ENCODE measurements around the gene VWDE. TPM values are rescaled to one million over a fixed set of nuclear protein-coding genes. Genes with fewer than 3 reads are reported as not detected.
"Not testable (repeated sequence)": the region's sequence is repeated elsewhere in the genome, so short reads cannot be mapped to it uniquely, and the experiment has no call there.

The VWDE gene
- total RNA-seq, 1 experiment from 2014 or later: 0.97 TPM

DNA sequence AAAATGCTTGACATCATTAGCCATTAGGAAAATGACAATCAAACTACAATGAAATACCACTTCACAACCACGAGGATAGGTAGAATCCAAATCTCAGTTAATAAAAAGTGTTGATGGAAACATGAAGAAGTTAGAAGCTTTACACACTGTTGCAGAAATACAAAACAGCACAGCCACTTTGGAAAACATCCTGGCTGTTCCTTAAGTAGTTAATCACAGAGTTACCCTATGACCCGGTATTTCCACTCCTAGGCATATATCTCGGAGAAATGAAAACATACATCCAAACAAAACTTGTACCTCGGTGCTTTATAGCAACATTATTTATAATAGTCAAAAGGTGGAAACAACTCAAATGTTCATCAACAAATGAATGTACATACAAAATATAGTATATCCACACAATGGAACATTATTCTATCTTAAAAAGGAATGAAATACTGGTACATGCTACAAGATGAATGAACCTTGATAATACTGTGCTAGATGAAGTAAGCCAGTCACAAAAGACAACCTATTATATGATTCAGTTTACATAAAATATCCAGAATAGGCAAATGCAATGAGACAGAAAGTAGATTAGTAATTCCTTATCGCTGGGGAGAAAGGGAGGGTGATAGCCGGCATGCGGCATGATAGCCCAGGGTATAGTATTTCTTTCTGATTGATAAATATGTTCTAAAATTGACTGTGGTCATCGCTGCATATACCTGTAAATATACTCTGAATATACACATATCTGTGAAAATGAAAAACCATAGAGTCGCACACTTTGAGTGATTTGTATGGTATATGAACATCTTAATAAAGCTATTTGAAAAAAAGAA lies 1.9 kb downstream of the VWDE start:
- DNase-seq (ENCODE audit: low read depth): no peak

DNA sequence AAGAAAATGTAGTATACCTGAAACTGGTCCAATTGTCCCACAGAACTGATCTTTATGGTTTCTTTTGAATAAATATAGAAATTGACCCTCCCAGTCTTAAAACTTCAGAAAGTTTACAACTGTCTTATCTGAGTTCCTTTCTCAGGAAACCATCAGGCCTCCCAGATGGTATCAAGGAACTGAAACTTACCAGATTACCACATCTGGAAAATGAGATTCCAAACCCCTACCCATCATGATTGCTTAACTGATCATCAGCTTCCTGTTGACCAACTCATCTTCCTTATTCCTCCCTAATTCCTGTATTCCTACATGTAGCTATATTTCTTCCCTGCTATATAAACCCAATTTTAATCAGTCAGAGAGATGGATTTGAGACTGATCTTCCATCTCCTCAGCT lies 5.5 kb downstream of the VWDE start:
- DNase-seq (ENCODE audit: low read depth): no peak

DNA sequence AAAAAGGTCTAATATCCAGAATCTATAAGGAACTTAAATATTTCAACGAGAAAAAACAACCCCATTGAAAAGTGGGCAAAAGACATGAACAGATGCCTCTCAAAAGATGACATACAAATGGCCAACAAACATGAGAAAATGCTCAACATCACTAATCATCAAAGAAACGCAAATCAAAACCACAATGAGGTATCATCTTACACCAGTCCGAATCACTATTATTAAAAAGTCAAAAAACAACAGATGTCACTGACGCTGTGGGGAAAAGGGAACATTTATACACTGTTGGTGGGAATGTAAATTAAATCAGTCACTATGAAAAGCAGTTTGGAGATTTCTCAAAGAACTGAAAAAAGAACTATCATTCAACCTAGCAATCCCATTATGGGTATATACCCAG lies 6.0 kb downstream of the VWDE start:
- DNase-seq (ENCODE audit: low read depth): no peak

DNA sequence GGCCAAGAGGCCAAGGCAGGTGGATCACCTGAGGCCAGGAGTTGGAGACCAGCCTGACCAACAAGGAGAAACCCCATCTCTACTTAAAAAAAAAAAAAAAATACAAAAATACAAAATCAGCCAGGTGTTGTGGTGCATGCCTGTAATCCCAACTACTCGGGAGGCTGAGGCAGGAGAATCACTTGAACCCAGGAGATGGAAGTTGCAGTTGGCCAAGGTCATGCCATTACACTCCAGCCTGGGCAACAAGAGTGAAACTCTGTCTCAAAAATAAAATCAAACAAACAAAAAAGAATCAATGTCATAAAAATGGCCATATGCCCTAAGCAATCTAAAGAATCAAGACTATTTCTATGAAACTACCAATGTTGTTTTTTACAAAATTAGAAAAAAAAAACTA lies 7.0 kb downstream of the VWDE start:
- DNase-seq (ENCODE audit: low read depth): not testable (repeated sequence)

DNA sequence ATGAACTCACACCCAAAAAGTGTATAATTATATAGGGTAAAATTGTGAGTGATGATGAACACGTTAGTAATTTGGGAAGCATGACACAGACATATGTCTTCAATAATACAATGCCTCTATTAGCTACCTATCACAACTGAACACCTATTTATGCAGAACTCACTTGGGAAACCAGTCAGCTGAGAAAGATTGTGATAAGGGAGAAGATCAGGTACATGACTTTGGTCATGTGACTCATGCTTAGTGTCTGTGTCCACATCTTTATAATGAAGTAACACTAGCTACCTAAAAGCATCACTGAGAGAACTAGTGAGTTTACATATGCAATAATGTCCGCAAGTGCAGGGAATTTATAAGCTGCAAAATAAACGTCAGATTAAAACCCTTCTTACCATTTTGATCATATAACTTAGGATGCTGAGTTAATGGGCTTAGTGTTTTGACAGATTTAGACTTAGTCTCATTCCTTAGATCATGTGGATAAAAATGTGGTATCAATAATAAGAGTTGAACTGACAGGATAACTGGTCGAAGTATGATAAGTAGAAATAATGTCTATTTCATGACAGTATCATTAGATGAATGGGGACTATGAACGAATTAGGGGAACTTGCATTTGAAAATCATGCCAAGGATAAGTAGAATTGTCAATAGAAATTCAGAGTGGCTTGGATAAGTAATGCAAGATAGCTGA lies 11.6 kb downstream of the VWDE start:
- DNase-seq (ENCODE audit: low read depth): no peak

DNA sequence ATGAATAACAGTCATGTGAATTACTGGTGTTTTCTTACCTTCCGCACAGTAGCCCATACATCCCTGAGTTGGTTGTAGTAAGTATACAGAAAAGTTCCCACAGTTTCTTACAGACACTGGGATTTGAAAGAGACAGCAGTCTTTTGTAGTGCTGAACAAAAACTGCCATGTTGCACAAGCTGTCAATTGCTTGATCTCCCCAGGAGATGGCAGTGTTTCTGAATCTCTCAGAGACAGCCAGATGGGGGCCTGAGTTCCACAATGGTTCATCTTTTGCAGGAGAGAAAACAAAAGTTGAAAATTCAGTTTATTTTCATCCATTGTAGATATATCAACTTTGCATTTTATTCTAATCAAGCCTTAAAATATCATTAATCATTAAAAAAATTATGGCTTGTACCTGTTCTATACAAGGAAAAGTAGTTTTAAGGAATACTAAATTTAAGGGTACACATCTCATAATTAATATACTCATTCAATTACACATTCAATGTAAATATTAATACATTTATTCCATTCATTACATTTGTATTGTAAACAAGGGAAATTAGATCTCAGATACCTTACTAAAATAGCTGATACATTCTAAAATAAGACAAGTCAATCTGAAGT lies 14.5 kb downstream of the VWDE start:
- peak; percentile 55 for DNase-seq (ENCODE audit: low read depth)

DNA sequence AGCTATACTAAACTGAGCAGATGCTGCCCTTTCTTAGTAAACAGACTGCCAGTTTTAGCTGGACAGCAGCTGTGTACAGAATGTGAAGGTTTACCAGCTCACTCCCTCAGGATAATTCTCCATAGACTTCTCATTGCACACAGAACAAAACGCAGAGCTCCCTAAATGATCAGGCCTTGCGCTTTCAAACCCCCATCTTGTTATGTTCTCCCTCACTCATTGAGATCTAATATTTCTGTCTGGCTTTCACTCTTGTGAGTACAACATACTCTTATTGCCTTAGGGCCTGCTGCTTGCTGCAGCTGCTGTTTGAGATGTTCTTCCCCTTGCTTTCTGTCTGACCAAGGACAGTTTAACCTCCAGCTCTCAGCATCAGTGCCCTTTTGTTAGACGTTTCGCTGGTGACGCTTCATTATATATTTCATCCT lies 17.3 kb downstream of the VWDE start:
- no peak for DNase-seq (ENCODE audit: low read depth)

DNA sequence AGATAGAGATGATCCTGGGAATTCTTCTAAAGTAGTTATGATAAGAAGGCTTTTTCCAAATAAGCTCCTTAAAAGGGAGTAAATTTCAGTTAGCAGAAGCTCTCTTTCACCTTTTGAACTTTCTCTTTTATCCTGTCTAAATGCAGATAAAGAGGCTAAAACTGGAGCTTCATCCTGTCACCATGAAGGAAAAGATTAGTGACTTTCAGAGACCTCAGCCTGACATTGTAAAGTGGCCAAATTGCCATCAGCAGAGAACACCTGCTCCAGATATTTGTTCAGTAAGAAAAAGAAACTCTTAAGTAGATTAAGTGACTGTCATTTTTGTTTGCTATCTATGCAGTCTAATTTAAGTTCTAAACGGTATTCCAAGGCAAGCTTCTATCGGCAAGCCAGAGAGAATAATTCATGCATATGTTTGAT lies 18.3 kb downstream of the VWDE start:
- DNase-seq (ENCODE audit: low read depth): no peak

DNA sequence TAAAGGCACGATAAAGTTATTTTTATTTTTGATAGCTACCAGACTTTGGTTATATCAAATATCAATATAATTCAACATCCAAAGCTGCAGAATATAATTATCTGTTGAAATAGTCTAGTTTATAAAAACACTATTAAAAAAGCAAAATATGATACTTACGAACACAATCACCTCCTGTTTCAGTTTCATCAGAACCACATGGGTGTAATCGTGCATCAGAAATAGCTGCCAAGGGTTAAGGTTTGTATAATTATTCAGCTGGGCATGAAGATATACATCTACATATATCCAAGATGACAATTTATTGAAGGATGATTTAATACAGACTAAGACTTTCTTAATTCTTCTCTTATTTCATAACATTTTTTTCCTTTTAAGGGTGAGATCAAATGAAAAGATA lies 20.3 kb downstream of the VWDE start:
- DNase-seq (ENCODE audit: low read depth): no peak

DNA sequence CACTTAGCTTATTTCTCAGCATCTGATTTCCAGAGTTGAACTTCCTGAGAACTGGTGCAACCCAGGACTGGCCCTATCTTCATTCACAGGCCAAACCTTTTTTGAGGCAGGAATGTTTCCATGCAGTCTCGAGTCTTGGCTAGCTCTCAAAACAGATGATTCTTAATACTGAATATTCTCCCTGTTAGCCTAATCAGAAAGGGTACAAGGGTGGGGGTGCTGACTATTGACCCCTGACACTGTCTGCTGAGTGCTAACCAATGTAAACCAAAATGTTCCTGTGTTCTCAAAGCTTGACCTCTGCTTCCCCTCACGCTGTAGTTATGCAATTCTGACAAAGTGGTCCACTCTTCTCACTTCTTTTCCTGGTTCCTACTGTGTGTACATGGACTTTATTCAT lies 25.3 kb downstream of the VWDE start:
- no peak for DNase-seq (ENCODE audit: low read depth)

DNA sequence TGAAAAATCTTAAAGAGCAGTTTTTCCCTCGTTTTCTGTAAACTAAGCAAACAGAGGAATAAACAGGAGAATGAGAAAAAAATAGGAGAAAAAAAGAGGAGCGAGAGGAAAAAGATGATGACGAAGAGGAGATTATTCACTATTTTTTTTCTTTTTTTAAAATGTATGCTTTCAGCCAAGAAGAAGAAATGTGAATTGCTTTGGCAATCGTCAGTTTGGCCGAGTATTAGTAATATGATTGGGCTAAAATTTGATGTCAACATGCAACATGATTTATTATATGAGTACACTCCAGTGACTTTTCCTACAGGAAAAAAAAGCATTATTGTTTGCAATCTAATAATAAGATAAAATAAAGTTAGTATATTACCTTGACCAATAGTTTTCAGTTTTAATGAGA lies 26.3 kb downstream of the VWDE start:
- DNase-seq (ENCODE audit: low read depth): no peak

DNA sequence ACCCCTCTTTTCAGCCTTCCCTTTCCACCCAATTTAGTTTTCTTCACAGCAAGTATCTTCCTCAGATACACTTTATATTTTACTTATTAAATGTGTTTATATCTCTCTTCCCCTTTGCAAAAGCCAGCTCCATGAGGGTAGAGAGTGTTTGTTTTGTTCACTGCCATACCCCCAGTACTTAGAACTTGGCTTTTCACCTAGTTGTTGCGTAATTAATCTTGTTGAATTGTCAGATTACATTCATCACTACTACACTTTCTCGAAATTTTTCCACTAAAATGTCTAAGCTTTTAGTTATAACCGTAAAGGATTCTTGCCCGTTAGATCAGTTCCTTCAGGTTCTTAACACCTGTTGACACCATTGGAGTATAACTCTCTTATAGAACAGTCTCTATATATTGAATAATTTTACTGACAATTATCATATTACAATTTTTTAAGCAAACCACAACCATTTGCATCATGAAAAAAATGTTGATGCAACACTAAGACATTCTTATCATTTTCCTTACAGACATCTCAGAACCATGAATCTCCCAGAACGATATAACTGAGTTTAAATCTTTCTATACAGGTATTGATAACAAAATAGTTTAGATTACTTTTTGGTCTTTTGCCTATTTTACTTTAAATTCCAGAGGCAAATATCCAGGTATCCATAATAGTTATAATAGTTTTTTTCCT lies 29.9 kb downstream of the VWDE start:
- DNase-seq (ENCODE audit: low read depth): no peak

DNA sequence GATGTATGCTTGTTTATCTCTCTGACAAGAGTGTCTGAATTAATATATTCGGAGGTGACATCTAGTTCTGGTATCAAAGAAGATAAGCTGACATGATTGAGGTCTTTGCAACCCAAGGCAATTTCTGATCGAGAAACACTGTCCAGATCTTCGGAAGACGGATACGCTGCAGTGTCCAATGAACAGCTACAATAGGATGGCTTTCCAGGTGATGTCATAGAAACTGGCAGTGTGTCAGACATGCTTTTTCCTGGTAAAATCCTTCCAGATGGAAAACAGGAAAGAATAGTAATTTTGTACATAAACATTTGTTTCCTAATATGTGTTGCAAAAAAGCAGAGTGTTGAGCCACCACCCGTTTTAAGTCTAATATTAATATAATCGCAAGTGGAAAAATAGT lies 33.4 kb downstream of the VWDE start:
- no peak for DNase-seq (ENCODE audit: low read depth)

DNA sequence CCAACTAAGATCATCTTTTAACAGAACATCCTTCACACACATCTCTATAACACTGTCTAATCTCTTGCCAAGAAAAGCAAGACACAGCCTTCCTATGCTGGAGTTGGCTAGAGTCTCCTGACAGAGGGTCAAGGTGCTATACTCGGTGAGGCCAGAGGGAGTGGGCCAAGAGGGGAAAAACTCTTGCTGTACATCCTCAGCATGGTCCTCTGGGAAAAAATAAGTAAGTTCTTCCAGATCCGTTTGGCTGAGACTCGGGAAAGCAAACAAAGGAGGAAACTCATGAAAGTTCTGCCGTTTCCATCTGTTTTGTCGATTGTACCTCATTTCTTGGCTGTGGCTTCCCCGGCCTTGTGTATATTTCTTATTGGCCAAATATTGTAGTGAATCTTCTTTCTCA lies 33.9 kb downstream of the VWDE start:
- no peak for DNase-seq (ENCODE audit: low read depth)

DNA sequence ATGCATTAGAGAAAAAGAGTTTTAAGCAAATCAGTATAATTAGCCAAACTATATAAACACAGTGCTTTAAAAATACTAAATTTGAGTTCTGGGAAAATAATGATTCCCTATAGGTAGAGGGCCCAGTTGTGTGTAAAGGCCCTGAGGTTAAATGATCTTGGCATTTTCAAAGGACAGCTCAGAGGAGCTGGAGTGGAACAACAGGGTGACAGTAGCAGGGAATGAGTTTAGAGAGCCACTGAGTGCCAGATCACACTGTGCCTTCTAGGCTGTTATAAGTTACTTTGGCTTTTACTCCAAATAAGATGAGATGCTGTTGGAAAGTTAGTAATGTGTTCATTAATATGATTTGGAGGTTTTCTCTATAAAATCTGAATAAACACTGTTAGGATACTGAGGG lies 34.6 kb downstream of the VWDE start:
- no peak for DNase-seq (ENCODE audit: low read depth)

DNA sequence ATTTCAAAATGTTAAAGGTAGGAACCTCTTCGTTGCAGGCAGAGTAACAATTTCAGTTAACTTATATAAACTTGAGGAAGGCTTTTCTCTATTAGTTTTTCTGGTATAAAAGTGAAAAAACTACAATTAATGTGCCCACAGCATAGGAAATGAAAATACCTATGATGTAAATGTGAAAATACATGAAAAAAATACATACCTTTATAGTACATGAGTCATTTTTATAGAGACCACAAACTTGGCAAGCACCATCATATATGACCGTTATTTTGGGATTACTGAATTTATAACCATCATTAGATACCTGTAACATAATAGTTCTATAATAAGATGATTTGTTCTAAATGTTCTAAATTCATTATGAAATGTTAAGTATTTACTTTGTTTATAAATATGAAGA lies 42.7 kb downstream of the VWDE start:
- DNase-seq (ENCODE audit: low read depth): no peak

DNA sequence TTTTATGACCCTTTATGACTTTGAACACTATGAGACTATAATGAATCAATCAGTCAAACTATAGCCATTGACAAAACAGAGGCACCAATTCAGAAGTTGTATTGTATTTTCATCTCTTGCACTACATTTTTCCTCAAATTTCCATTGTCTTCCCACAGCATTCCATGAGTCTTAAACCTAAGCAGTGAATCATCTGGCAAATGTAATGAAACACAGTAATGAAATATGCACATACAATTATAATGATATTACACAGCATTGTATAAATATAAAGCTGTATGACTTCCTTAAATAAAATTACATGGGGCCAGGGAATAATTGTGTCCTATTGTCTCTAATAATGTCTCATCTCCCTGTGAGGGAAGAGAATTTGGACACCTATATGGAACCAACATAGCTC lies 45.0 kb downstream of the VWDE start:
- no peak for DNase-seq (ENCODE audit: low read depth)

DNA sequence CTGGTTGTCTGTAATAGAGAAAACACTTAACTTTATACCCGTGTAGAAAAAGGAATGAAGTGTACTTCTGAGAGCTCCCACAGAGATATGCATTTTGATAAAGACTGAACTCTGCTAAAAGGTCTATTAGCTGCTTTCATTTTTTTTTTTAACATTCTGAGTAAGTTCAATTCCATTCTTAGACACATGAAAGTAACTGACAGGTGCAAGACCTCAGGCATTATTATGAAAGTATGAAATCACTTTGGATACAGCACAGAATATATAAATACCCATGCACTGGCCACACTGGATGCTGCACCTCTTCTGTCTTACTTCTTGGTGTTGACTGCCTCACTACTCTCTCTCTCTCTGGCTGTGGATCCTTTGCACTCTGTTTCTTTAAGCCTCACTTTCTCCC lies 46.2 kb downstream of the VWDE start:
- DNase-seq (ENCODE audit: low read depth): no peak

DNA sequence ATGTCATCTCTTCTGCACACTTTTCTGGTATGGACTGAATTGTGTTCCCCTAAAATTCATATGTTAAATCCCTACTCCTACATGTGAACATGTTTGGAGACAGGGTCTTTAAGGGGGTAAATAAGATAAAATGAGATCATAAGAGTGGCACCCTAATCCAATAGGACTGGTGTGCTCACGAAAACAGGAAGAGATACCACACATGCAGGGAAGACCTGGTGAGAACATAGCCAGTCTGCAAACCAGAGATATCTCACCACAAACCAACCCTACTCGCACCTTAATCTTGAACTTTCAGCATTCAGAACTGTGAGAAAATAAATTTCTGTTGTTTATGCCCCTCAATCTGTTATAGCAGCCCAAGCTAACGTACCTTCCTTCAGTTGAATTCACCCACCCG lies 51.8 kb downstream of the VWDE start:
- no peak for DNase-seq (ENCODE audit: low read depth)

DNA sequence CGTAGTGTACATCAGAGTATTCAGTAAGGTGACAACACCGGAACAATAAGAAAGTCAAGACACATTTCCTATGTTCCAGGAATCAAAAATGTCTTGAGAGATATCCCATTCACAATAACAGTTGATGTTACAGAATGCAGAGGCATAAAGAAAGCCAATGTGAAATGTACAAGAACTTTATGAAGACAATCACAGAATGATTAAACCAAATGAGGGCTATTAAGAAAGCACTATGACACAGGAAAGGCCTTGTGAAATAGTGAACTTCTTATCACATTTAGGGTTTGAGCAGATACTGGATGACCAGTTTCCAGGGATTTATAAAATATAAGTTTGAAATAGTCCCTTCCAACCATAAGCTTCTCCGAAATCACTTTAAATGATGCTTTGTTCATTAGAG lies 52.7 kb downstream of the VWDE start:
- no peak for DNase-seq (ENCODE audit: low read depth)

DNA sequence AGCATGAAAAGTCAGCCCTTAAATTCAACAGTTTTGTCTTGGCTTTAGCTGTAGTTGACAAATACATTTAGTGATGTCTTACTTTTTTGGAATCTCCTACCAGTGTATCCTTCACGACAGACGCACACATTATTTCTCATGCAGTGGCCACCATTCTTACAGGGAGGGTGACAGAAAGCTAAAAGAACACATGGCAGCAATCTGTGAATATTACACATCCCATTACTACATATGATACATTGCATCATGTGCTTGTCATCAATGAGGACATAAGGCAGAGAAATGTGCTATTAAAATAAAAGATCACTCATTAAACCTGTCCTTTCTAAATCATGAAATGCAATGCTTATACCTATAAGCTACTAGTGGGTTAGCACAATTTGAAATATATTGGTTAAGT lies 66.6 kb downstream of the VWDE start:
- DNase-seq (ENCODE audit: low read depth): no peak
